AG04449 (cell line): ENCODE measurements around the gene ADAMTSL5.

Experiments
- CTCF ChIA-PET: fragments of 350-600 bp; formaldehyde crosslinking; extraction: SDS; loops from one replicate; lab custom pipeline; 2021; ENCODE audit warnings: antibody characterized with exemption; lab: Yijun Ruan, JAX
- POLR2A ChIA-PET: fragments of 400-600, 350-600 bp; formaldehyde crosslinking; extraction: SDS; loops from one replicate; lab custom pipeline; 2020; ENCODE audit warnings: antibody characterized with exemption, inconsistent platforms; lab: Yijun Ruan, JAX
- DNase-seq: peaks from one replicate; pipeline ENCODE4 v3.0.0-alpha.2; 2010; ENCODE audit warnings: low read depth, low spot score
- H3K4me3 ChIP-seq: 2 replicates; pipeline ENCODE4 v1.5.1; 2011; ENCODE audit warnings: low read depth, mild to moderate bottlenecking, control low read depth, low read length
- TF ChIP-seq, protein P1 (sequence below): IDR thresholded peaks from one replicate; pipeline ENCODE4 v1.5.1; 2011; ENCODE audit warnings: mild to moderate bottlenecking, moderate library complexity, low read length, control low read depth, inconsistent platforms; ENCODE audit not compliant: insufficient read depth; ENCODE audit errors: missing control alignments

ADAMTSL5 gene

DNA sequence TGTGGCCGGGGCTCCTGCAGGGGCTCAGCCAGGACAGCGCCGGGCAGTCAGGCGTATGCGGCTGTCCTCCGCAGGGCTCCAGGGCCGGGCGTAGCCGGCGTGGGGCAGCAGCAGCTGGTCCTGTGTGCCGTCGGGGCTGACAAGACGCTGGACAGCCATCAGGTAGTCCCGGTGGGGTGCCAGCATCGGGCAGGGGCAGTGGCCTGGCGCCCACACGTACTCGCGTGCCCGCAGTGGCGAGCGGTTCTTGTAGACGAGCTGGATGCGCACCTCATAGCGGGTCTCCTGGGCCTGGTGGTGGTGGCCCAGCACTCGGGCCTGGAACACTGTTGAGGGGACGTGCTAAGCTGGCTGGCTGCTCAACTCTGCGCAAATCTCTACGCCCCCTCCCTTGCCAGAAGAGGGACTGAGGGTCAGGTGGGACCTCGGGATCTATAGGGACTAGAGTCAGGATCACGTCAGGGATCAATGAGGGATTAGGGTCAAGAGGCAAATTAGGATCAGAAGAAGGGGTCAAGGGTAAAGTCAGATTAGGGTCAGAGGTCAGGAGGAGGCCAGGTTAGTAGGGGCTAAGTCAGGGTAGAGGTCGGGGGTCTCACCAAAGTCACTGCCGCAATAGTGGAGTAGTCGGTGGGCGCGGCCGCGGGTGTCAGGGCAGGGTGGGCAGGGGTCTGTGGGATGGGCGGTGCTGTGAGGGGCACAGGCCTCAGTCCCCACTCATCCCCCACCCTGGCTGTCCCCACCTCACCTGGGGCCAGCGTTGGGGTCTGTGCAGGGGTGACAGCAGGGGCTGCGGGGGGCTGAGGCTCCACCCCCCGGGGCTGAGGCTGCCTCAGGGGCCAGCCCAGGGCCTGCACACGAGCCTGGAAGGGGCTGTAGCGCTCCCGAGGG, 6.6 kb downstream of the ADAMTSL5 start:
- POLR2A ChIA-PET, result no interaction called here
- CTCF ChIA-PET, result interaction anchor here (1.3 kb wide), 1 partner anchor 12 kb away, joined by 3 read pairs; no protein-coding TSS in a partner anchor
- no peak overlapping the region for H3K4me3 ChIP-seq

DNA sequence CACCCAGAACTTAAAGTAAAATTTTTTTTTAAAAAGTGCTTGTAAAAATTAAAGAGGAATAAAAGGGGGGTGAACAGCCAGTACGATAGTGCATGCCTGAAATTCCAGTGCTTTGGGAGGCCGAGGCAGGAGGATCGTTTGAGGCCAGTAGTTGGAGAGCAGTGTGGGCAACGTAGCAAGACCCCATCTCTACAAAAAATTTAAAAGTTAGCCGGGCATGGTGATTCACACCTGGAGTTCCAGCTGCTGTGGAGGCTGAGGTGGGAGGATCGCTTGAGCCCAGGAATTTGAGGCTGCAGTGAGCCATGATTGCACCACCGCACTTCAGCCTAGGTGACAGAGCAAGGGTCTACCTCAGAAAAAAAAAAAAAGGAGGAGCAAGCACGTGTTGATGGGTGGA, 7.8 kb downstream of the ADAMTSL5 start:
- ChIA-PET CTCF (interaction anchor here (0.6 kb wide), 1 partner anchor 63 kb away, joined by 3 read pairs; no protein-coding TSS in a partner anchor), POLR2A (no interaction called here)
- TF ChIP-seq, protein P1, sequence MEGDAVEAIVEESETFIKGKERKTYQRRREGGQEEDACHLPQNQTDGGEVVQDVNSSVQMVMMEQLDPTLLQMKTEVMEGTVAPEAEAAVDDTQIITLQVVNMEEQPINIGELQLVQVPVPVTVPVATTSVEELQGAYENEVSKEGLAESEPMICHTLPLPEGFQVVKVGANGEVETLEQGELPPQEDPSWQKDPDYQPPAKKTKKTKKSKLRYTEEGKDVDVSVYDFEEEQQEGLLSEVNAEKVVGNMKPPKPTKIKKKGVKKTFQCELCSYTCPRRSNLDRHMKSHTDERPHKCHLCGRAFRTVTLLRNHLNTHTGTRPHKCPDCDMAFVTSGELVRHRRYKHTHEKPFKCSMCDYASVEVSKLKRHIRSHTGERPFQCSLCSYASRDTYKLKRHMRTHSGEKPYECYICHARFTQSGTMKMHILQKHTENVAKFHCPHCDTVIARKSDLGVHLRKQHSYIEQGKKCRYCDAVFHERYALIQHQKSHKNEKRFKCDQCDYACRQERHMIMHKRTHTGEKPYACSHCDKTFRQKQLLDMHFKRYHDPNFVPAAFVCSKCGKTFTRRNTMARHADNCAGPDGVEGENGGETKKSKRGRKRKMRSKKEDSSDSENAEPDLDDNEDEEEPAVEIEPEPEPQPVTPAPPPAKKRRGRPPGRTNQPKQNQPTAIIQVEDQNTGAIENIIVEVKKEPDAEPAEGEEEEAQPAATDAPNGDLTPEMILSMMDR, result no peak
- no peak for DNase-seq
- H3K4me3 ChIP-seq, result no peak overlapping the region

More for the DNA sequence above, 6.6 kb downstream of the ADAMTSL5 start:
- TF ChIP-seq, protein P1, result no peak
- no peak for DNase-seq

DNA sequence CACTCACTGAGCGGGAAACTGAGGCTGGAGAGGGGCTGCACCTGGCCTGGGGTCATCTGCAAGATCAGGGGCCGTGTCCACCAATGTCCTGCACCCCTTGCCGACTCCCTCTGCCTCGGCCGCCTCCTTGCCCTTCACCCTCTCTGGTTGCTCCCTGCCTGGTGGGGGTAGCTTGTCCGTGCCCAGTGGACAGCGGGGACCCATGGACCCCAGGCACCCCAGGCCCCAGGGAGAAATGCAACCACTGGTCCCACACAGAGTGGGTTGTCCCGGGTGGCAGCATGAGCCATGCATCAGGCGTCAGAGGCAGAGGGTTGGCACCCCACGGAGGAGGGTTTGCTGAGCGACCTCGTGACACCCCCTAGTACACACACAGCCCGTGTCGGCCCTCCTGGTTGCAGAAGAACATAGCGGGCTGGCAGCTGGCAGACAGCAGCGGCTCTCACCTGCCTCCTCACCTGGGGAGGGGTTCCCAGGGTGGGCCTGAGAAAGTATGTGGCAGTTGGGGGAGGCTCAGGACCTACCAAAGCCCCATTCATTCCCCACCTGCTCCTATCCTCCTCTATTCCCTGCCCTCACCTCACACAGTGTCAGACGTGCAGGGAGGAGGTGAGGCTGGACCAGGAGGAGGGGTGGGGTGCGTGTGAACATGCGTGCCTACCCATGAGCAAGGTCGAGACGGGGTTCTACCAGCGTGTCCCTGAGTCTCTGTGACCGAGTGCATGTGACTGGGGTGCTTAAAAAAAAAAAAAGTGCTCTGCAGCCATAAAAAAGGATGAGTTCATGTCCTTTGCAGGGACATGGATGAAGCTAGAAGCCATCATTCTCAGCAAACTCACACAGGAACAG, 8.7 kb downstream of the ADAMTSL5 start:
- DNase-seq, result no peak
- POLR2A ChIA-PET, result no interaction called here
- no peak overlapping the region for H3K4me3 ChIP-seq
- TF ChIP-seq, protein P1, result no peak
- CTCF ChIA-PET, result interaction anchor here (0.6 to 1.3 kb wide), 5 partner anchors 8 to 62 kb away, joined by 3 to 9 read pairs (median 3); partner anchors contain the start of genes ADAMTSL5, PCSK4 and REEP6

DNA sequence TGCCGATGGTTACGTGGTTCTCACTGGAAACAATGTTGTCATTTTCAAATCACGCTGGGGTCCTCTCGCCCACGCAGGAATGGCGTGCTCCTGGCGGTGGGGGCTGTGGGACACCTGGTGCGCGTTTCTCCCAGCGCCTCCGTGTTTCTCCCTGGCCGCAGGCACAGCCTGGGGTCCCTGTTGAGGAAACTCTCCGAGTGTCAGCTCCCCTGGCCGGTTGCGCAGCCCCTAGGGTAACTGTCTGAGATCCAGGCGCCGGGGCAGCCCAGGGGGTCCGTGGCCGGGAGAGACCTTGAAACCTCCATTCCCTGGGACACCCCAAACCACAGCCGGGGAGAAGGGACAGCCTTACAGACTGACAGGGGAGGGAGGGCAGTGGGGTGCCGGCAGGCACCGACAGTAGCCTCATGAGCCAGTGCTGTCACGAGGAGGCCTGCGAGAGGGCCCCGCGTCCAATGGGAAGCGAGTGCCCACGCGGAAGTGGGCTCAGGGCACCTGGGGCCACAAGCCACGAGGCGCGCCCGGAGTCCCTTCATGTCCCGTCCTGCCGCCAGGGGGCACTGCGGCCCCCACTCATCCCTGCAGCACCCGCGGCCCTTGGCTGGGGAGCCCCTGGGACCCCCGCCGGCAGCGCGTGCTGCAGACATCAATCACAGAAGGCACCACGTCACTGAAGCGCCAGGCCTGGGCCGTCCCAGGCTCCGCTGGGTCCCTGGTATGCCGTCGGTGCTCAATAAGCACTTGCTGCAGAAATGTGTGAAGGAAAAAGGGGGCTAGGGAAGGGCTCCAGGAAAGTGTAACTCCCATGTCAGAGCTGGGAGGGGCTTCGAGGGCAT, 9.5 kb downstream of the ADAMTSL5 start:
- ChIA-PET CTCF (interaction anchor here (0.6 to 1.4 kb wide), 12 partner anchors 8 to 294 kb away, joined by 3 to 9 read pairs (median 3); partner anchors contain the start of genes ADAMTSL5, PCSK4 and REEP6), POLR2A (interaction anchor here (0.6 kb wide), 1 partner anchor 12 kb away, joined by 3 read pairs; no protein-coding TSS in a partner anchor)
- no peak for DNase-seq
- TF ChIP-seq, protein P1, result peak; percentile 80
- H3K4me3 ChIP-seq, result no peak overlapping the region

DNA sequence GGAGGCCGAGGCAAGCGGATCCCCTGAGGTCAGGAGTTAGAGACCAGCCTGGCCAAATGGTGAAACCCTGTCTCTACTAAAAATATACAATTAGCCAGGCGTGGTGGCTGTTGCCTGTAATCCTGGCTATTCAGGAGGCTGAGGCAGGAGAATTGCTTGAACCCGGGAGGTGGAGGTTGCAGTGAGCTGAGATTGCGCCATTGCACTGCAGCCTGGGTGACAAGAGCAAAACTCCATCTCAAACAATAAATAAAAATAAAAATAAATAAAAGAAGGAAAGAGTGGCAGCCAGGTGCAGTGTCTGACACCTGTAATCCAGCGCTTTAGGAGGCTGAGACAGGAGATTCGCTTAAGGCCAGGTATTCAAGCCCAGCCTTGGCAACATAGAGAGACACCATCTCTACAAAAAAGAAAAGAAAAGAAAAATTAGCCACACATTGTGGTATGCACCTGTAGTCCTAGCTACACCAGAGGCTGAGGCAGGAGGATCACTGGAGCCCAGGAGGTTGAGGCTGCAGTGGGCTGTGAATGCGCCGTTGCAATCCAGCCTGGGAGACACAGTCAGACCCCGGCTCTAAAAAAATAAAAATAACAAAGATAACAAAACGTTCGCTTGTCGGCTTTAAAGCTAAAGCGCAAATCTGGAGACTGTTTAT, 10.3 kb downstream of the ADAMTSL5 start:
- CTCF ChIA-PET, result interaction anchor here (0.8 to 1.4 kb wide), 9 partner anchors 9 to 294 kb away, joined by 3 to 7 read pairs (median 3); partner anchors contain the start of gene REEP6
- POLR2A ChIA-PET, result interaction anchor here (0.6 kb wide), 1 partner anchor 13 kb away, joined by 3 read pairs; no protein-coding TSS in a partner anchor
- H3K4me3 ChIP-seq, result no peak overlapping the region
- no peak for DNase-seq
- TF ChIP-seq, protein P1, result no peak
